Testis (tissue), 2 donors: ENCODE results near the gene AMOTL1.

Experiments
- POLR2A ChIP-seq: fragments of 450-650 bp; IDR thresholded peaks from one replicate; pipeline ENCODE4 v1.6.1; 2017; ENCODE audit warnings: antibody characterized with exemption, mild to moderate bottlenecking, moderate library complexity
- TF ChIP-seq, protein P1 (sequence below), 3 experiments: fragments of 450-650 bp in 2 of 3; fragments of 200-600 bp in 1 of 3; sonication (generic) in 1 of 3; IDR thresholded peaks; one replicate each; pipeline ENCODE4 v1.5.1; 2016 to 2019; ENCODE audit warnings: antibody characterized with exemption in 3 of 3, mild to moderate bottlenecking in 2 of 3, moderate library complexity in 1 of 3

DNA sequence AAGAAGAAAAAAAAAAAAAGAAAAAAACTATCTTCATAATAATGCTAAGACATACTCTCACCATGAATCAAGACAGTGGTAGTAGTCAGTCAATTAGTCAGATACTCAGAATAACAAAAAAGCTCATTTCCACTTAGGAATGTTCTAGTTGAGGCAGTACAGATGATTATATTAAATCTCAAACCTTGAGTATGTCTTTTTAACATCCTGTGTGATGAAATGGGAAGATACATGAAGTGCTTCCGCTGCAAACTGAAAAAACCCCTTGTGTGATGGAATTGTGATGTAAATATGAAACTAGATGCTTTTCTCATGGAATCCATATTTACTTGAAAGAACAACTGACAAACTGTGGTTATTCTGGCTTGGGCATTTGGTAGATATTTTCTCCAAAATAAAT, 13.7 kb downstream of the AMOTL1 start:
- TF ChIP-seq, protein P1, sequence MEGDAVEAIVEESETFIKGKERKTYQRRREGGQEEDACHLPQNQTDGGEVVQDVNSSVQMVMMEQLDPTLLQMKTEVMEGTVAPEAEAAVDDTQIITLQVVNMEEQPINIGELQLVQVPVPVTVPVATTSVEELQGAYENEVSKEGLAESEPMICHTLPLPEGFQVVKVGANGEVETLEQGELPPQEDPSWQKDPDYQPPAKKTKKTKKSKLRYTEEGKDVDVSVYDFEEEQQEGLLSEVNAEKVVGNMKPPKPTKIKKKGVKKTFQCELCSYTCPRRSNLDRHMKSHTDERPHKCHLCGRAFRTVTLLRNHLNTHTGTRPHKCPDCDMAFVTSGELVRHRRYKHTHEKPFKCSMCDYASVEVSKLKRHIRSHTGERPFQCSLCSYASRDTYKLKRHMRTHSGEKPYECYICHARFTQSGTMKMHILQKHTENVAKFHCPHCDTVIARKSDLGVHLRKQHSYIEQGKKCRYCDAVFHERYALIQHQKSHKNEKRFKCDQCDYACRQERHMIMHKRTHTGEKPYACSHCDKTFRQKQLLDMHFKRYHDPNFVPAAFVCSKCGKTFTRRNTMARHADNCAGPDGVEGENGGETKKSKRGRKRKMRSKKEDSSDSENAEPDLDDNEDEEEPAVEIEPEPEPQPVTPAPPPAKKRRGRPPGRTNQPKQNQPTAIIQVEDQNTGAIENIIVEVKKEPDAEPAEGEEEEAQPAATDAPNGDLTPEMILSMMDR (IDR thresholded peaks at IDR 0.05) = no peak
- no peak for TF ChIP-seq POLR2A
